GM23248 (cell line): ENCODE measurements around the gene ITGA4. TPM values are rescaled to one million over a fixed set of nuclear protein-coding genes. Genes with fewer than 3 reads are reported as not detected.

Experiments
- DNase-seq: peaks from one replicate; pipeline ENCODE4 v3.0.0-alpha.2; 2015
- H2AFZ ChIP-seq: fragments of 200-600 bp; sonication (generic); 2 replicates; pipeline ENCODE4 v1.6.1; 2016; ENCODE audit warnings: antibody characterized with exemption
- H3F3A ChIP-seq: fragments of 200-600 bp; sonication (generic); 2 replicates; pipeline ENCODE4 v1.6.1; 2016; ENCODE audit warnings: mild to moderate bottlenecking, antibody characterized with exemption, mixed run types; ENCODE audit not compliant: insufficient read depth
- H3K27ac ChIP-seq: fragments of 200-600 bp; sonication (generic); 2 replicates; pipeline ENCODE4 v1.5.1; 2016; ENCODE audit warnings: mild to moderate bottlenecking
- H3K27me3 ChIP-seq: fragments of 200-600 bp; sonication (generic); replicated peaks from 2 replicates; pipeline ENCODE4 v1.6.1; 2016; ENCODE audit warnings: mild to moderate bottlenecking; ENCODE audit not compliant: insufficient read depth
- H3K36me3 ChIP-seq: fragments of 200-600 bp; sonication (generic); 2 replicates; pipeline ENCODE4 v1.6.1; 2016; ENCODE audit warnings: low read depth, mild to moderate bottlenecking
- H3K4me1 ChIP-seq: fragments of 200-600 bp; sonication (generic); 2 replicates; pipeline ENCODE4 v1.6.1; 2016; ENCODE audit warnings: mild to moderate bottlenecking; ENCODE audit not compliant: insufficient read depth
- H3K4me2 ChIP-seq: fragments of 200-600 bp; sonication (generic); one replicate; pipeline ENCODE4 v1.6.1; 2016; ENCODE audit warnings: mild to moderate bottlenecking; ENCODE audit not compliant: unreplicated experiment
- H3K4me3 ChIP-seq: fragments of 200-600 bp; sonication (generic); 2 replicates; pipeline ENCODE4 v1.5.1; 2016; ENCODE audit warnings: mild to moderate bottlenecking
- H3K79me2 ChIP-seq: fragments of 200-600 bp; sonication (generic); 2 replicates; pipeline ENCODE4 v1.6.1; 2016; ENCODE audit warnings: mild to moderate bottlenecking; ENCODE audit not compliant: insufficient read depth
- H3K9ac ChIP-seq: fragments of 200-600 bp; sonication (generic); 2 replicates; pipeline ENCODE4 v1.6.1; 2016; ENCODE audit warnings: mild to moderate bottlenecking
- H3K9me2 ChIP-seq: fragments of 200-600 bp; sonication (generic); 2 replicates; pipeline ENCODE4 v1.6.1; 2016; ENCODE audit warnings: mixed run types, mild to moderate bottlenecking, moderate library complexity; ENCODE audit not compliant: insufficient read depth
- H3K9me3 ChIP-seq: fragments of 200-600 bp; sonication (generic); one replicate; pipeline ENCODE4 v1.6.1; 2017; ENCODE audit warnings: low read depth
- H4K20me1 ChIP-seq: fragments of 200-600 bp; sonication (generic); 2 replicates; pipeline ENCODE4 v1.6.0; 2016; ENCODE audit not compliant: insufficient read depth
- EZH2 ChIP-seq: fragments of 200-600 bp; sonication (generic); IDR thresholded peaks from 2 replicates; pipeline ENCODE4 v1.6.1; 2018; ENCODE audit warnings: antibody characterized with exemption, mild to moderate bottlenecking; ENCODE audit not compliant: insufficient read depth, poor library complexity, severe bottlenecking
- EZH2phosphoT487 ChIP-seq: fragments of 200-600 bp; sonication (generic); IDR thresholded peaks from 2 replicates; pipeline ENCODE4 v1.6.1; 2018; ENCODE audit warnings: antibody characterized with exemption, moderate library complexity, mild to moderate bottlenecking, low read depth; ENCODE audit not compliant: insufficient read depth
- WGBS, 2 experiments: methylation state at CpG; one replicate each; pipeline ENCODE4 v1.1.6; 2015 to 2017; ENCODE audit warnings: low lambda C conversion rate in 2 of 2, low coverage in 1 of 2; ENCODE audit errors: missing lambda C conversion rate in 2 of 2; 5-methylcytosine and 5-hydroxymethylcytosine counted together
- in situ Hi-C: fragments of 300-500 bp; cut with MboI; formaldehyde crosslinking; loops from 2 replicates; pipeline ENCODE4 v1.15.0; 2020
- polyA plus RNA-seq: library from polyadenylated mRNA; unstranded; fragments of >200 nt; fragmentation: Nextera tagmentation; extraction: Ambion mirVana; gene quantifications from 2 replicates; pipeline ENCODE4 v1.2.1, GENCODE V29; 2016
- total RNA-seq: library from RNA; depleted of rRNA; stranded (reverse); fragments of >200 nt; shearing (Covaris generic); gene quantifications from 2 replicates; pipeline ENCODE4 v1.2.3, GENCODE V29; 2014

ITGA4 gene
- total and polyA plus RNA-seq, 2 experiments from 2014 or later = 26.3 to 33.3 TPM

- H3F3A ChIP-seq = peaks cover 20% of the 10 kb centered on the region
- peaks cover 23% of the 10 kb centered on the region for H3K4me1 ChIP-seq
- no peaks in the 10 kb centered on the region for H3K36me3 ChIP-seq
- no peak overlapping the region for H3K9ac ChIP-seq
- no peaks in the 10 kb centered on the region for H3K9me3 ChIP-seq
- H3K79me2 ChIP-seq = peaks cover 34% of the 10 kb centered on the region; the same call in 1 of the 2 replicates
- no peaks in the 10 kb centered on the region for H3K9me2 ChIP-seq
- TF ChIP-seq EZH2 (no peak), EZH2phosphoT487 (no peak)
- 7 to 18% methylated on average over 1 of the region's 1 CpG for WGBS, 2 experiments
- no peaks in the 10 kb centered on the region for H3K27me3 ChIP-seq
- no peak overlapping the region for H3K4me3 ChIP-seq
- in situ Hi-C loops = no loop called here
- peak; percentile 41 for DNase-seq
- H2AFZ ChIP-seq = no peak overlapping the region
- H3K27ac ChIP-seq = no peak overlapping the region
- H4K20me1 ChIP-seq = no peaks in the 10 kb centered on the region
- H3K4me2 ChIP-seq = no peak overlapping the region
Measured at GRCh38 chr2:181468811-181469210, 11.6 kb downstream of the ITGA4 start.

- Histone ChIP-seq H4K20me1 (no peaks in the 10 kb centered on the region), H2AFZ (no peak overlapping the region), H3K9me3 (no peaks in the 10 kb centered on the region), H3K27ac (no peak overlapping the region), H3K79me2 (peaks cover 43% of the 10 kb centered on the region; the same call in 1 of the 2 replicates), H3K4me2 (no peak overlapping the region), H3K4me1 (peaks cover 12% of the 10 kb centered on the region), H3K27me3 (no peaks in the 10 kb centered on the region), H3K9me2 (no peaks in the 10 kb centered on the region), H3K4me3 (no peak overlapping the region), H3F3A (peaks cover 6% of the 10 kb centered on the region; the same call in 1 of the 2 replicates), H3K36me3 (0 out of 2 replicates have a peak, but pooled peaks cover 11% of the 10 kb centered on the region), H3K9ac (no peak overlapping the region)
- in situ Hi-C loops = no loop called here
- TF ChIP-seq EZH2phosphoT487 (no peak), EZH2 (no peak)
- peak; percentile 21 for DNase-seq
- WGBS, 2 experiments = 91 to 93% methylated on average over 3 of the region's 3 CpGs
Measured at GRCh38 chr2:181471226-181471625, 14.0 kb downstream of the ITGA4 start.

DNA sequence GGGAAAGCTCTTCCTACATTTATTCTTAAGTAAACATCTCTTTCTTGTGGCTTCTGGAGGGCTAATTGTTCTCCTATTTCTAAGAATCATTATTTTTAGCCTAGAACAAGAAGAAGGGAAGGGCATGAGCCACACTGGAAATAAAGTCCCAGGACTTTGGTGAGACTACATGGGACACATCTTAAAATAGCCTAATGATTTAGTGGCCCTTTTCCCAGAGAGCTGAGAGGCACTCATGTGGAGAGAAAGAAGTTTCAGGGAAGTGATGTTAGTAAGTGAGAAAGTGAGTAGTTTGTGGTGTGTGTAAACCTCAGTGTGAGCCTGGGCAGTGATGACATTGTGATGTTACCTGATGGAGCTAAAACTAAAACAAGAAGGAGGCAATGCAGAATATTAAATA, 14.6 kb downstream of the ITGA4 start:
- TF ChIP-seq EZH2 (no peak), EZH2phosphoT487 (no peak)
- H3K4me2 ChIP-seq = no peak overlapping the region
- in situ Hi-C loops = no loop called here

DNA sequence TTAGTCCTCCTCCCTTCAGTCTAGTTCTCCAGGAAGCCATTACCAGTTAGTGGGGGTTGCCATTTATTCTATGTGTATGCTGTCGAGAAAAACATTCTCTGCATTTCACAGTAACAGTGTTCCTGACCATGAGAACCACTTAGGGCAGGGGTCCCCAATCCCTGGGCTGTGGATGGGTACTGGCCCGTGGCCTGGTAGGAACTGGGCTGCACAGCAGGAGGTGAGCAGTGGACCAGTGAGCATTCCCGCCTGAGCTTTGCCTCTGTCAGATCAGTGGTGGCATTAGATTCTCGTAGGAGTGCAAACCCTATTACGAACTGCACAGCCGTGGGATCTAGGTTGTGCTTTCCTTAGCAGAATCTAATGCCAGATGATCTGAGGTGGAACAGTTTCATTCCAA, 15.8 kb downstream of the ITGA4 start:
- Histone ChIP-seq H3K79me2 (peaks cover 32% of the 10 kb centered on the region; the same call in 1 of the 2 replicates), H3K36me3 (0 out of 2 replicates have a peak, but pooled peaks cover 21% of the 10 kb centered on the region), H2AFZ (no peak overlapping the region), H3K4me3 (no peak overlapping the region), H3F3A (no peaks in the 10 kb centered on the region), H3K9me2 (no peaks in the 10 kb centered on the region), H3K4me2 (no peak overlapping the region), H4K20me1 (no peaks in the 10 kb centered on the region), H3K9me3 (no peaks in the 10 kb centered on the region), H3K27me3 (no peaks in the 10 kb centered on the region), H3K9ac (no peak overlapping the region), H3K27ac (no peak overlapping the region), H3K4me1 (0 out of 2 replicates have a peak, but pooled peaks cover 8% of the 10 kb centered on the region)
- in situ Hi-C loops = no loop called here
- 96 to 97% methylated on average over 6 of the region's 6 CpGs for WGBS, 2 experiments
- no peak for DNase-seq
- TF ChIP-seq EZH2phosphoT487 (no peak), EZH2 (no peak)

More for the DNA sequence above, 14.6 kb downstream of the ITGA4 start:
- no peak overlapping the region for H2AFZ ChIP-seq
- H3K27me3 ChIP-seq = no peaks in the 10 kb centered on the region
- 0 out of 2 replicates have a peak, but pooled peaks cover 17% of the 10 kb centered on the region for H3K36me3 ChIP-seq
- H3K79me2 ChIP-seq = peaks cover 43% of the 10 kb centered on the region; the same call in 1 of the 2 replicates
- H3K4me1 ChIP-seq = peaks cover 8% of the 10 kb centered on the region; the same call in 1 of the 2 replicates
- H3K9me2 ChIP-seq = no peaks in the 10 kb centered on the region
- no peak overlapping the region for H3K9ac ChIP-seq
- H4K20me1 ChIP-seq = no peaks in the 10 kb centered on the region
- 0 out of 2 replicates have a peak, but pooled peaks cover under 1% of the 10 kb centered on the region for H3F3A ChIP-seq
- no peak overlapping the region for H3K4me3 ChIP-seq
- no peaks in the 10 kb centered on the region for H3K9me3 ChIP-seq
- no peak for DNase-seq
- no peak overlapping the region for H3K27ac ChIP-seq
